Measurements from ENCODE around the gene YPEL1. TPM values are rescaled to one million over a fixed set of nuclear protein-coding genes. Genes with fewer than 3 reads are reported as not detected.
A peak's percentile ranks its signal among the peaks of the same experiment; 100 is the strongest.

The YPEL1 gene
- total and polyA plus RNA-seq, 8 donors: 2.0 to 7.2 (median 2.7) TPM

GRCh38 chr22:21652547-21653545 is 82.7 kb downstream of the YPEL1 start:
- no peaks in the 10 kb centered on the region for H3K9me3 ChIP-seq
- FAIRE-seq (no peak), ATAC-seq (no peak)

DNA sequence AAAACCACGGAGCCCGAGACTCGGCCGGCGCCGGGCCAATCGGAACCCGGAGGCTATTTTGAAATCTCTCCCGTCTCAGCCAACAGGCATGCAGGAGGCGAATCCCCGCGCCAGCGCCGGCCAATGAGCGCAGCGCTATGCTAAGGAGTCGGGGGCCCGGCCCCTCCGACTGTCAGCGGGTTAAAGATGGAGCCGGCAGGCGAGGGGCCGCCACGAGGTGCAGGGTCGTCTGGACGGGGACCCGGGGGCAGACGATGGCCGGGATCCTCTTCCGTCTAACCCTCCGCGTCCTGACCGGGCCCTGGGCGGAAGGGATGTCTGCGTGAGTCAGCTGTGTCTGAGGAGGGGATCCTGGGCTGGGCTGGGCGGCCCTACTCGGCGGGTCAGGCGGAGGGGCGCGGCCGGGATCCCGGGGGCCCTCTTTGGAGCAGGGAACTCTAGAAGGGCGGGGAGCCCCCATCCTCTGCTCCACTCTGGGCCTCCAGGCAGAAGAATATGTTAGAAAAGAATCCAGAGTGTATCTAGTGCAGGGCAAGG is 83.5 kb downstream of the YPEL1 start:
- Histone ChIP-seq H3K27me3 (no peaks in the 10 kb centered on the region), H3K4me1 (no peaks in the 10 kb centered on the region), H3K36me3 (no peaks in the 10 kb centered on the region), H3K9me3 (no peaks in the 10 kb centered on the region), H3K4me3 (peak overlapping the region; percentile 14 to 50 (median 19)), H3K27ac (no peak overlapping the region)
- ATAC-seq (peak; percentile 54 to 90 (median 86)), FAIRE-seq (no peak), DNase-seq (peak in 5 of 6 donors; percentile 62 to 87 (median 65))
- intact Hi-C loops (cut with DNase I): no loop called here
- TF ChIP-seq CTCF (IDR thresholded peaks at IDR 0.05): no peak
- 49 to 55% methylated on average over 44 of the region's 44 CpGs for WGBS, 2 donors

More at GRCh38 chr22:21652547-21653545, 82.7 kb downstream of the YPEL1 start:
- Histone ChIP-seq H3K4me1 (no peaks in the 10 kb centered on the region), H3K27me3 (no peaks in the 10 kb centered on the region), H3K36me3 (no peaks in the 10 kb centered on the region), H3K27ac (no peak overlapping the region), H3K4me3 (peak overlapping the region in 2 of 4 donors; percentile 22 to 50)
- intact Hi-C loops (cut with DNase I): no loop called here
- no peak for DNase-seq
- no peak for TF ChIP-seq CTCF (IDR thresholded peaks at IDR 0.05)
- 65 to 71% methylated on average over 40 of the region's 40 CpGs for WGBS, 2 donors

DNA sequence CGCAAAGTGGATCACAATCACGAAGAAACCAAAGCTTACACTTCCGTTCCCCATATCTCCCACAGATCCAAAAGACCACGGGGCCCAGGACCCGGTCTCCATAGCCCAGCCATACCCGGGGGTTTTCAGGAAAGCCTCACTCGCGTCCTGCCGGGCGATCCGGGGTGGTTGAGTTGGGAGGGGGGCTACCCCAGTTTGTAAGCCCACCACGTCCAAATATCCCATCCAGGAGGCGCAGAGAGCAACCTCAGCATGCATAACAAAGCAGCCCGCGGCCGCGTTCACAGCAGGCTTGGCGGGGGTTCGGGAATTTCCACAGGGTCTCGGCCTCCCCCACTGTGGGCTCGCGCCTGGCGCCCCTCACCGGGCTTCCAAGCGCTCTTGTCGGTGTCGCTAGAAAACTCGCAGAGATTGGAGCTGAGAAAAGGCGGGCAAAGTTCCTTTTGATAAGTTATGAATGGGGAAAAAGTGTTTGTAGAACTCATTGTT is 84.0 kb downstream of the YPEL1 start:
- no peaks in the 10 kb centered on the region for H3K36me3 ChIP-seq
- no peak overlapping the region for H3K27ac ChIP-seq
- H3K9me3 ChIP-seq: no peaks in the 10 kb centered on the region
- intact Hi-C loops (cut with DNase I): no loop called here
- no peak for TF ChIP-seq CTCF (IDR thresholded peaks at IDR 0.05)
- ATAC-seq: peak in 3 of 4 donors; percentile 5 to 11 (median 6)
- 40 to 41% methylated on average over 29 of the region's 29 CpGs for WGBS, 2 donors
- DNase-seq: no peak
- no peak for FAIRE-seq
- peak overlapping the region; percentile 14 to 50 (median 19) for H3K4me3 ChIP-seq
- peaks cover 0 to under 1% (median 0%) of the 10 kb centered on the region in 3 donors for H3K4me1 ChIP-seq
- H3K27me3 ChIP-seq: no peaks in the 10 kb centered on the region

DNA sequence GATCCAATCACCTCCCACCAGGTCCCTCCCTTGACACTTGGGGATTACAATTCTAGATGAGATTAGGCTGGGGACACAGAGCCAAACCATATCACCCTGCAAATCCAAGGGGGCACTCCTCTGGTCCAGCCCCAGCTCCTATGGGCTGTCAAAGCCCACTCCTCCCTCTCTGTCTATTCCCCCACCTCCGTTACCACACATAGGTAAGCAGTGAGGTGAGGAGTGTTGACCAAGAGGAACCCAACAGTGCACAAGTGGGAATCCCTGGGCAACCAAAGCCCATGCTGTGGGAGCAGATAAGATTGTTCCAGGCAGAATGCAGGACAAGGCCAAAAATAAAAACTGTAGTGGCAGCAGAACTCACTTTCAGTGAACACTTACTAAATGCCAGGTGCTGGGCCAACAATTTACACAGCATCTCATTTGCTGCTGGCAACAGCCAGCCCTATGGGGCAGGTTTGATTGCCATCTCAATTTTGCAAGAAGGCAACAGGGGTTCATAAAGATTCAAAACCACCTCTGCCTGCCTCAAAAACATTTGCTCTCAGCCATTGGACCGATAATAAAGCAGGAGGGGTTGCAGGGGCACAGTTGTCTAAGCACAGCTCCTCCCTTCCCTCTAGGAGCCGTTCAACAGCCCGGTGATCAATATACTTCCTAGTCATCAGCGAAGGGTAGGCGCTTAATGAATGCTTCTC is 84.6 kb downstream of the YPEL1 start:
- TF ChIP-seq CTCF (IDR thresholded peaks at IDR 0.05): no peak
- H3K27me3 ChIP-seq: no peaks in the 10 kb centered on the region
- FAIRE-seq (no peak), ATAC-seq (no peak), DNase-seq (no peak)
- H3K4me3 ChIP-seq: peak overlapping the region in 2 of 4 donors; percentile 22 to 50
- no peak overlapping the region for H3K27ac ChIP-seq
- H3K9me3 ChIP-seq: no peaks in the 10 kb centered on the region
- 41 to 49% methylated on average over 6 of the region's 6 CpGs for WGBS, 2 donors
- intact Hi-C loops (cut with DNase I): no loop called here
- peaks cover 0 to 5% (median 0%) of the 10 kb centered on the region in 3 donors for H3K4me1 ChIP-seq
- H3K36me3 ChIP-seq: no peaks in the 10 kb centered on the region
